ENCODE measurements around the gene CDC42BPA. TPM values are rescaled to one million over a fixed set of nuclear protein-coding genes. Genes with fewer than 3 reads are reported as not detected.
"Not testable (repeated sequence)": the region's sequence is repeated elsewhere in the genome, so short reads cannot be mapped to it uniquely, and the experiment has no call there.

CDC42BPA gene
- total RNA-seq, 1 experiment from 2014 or later, result 32.0 TPM

GRCh38 chr1:227240983-227241382, 77.3 kb downstream of the CDC42BPA start:
- H3K4me3 ChIP-seq (ENCODE audit: low read length), result no peak overlapping the region

DNA sequence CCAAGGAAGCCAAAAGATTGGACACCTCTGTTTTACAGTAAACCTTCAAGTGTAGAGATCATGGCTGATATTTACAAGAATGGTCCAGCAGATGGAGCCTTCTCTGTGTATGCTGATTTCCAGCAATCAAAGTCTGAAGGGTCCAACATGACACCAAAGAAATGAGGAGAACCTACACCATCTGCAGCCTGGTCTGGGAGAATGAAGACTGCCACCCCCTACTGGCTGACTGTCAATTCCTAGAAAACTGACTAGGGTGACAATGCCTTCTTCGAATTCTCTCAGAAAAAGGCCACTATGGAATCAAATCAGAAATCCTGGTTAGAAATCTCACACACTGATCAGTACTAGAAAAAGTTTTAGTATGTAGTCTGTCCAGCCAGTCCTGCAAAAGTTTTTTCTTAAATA, 83.3 kb downstream of the CDC42BPA start:
- Histone ChIP-seq H3K27ac (ENCODE audit: low read length) (no peak overlapping the region), H3K4me3 (ENCODE audit: low read length) (no peak overlapping the region), H3F3A (ENCODE audit: low read length, unreplicated experiment) (no peaks in the 10 kb centered on the region), H3K79me2 (ENCODE audit: low read length) (peaks cover 29% of the 10 kb centered on the region), H2AFZ (ENCODE audit: low read length) (no peak overlapping the region), H3K9me3 (ENCODE audit: low read length) (no peaks in the 10 kb centered on the region), H4K20me1 (ENCODE audit: low read length) (no peaks in the 10 kb centered on the region), H3K9me2 (replicated peaks; ENCODE audit: low read length) (no peaks in the 10 kb centered on the region), H3K4me1 (ENCODE audit: insufficient read depth, low read length) (no peaks in the 10 kb centered on the region), H3K36me3 (ENCODE audit: low read depth, low read length) (no peaks in the 10 kb centered on the region), H3K4me2 (ENCODE audit: low read length) (no peak overlapping the region), H3K27me3 (ENCODE audit: low read length) (no peaks in the 10 kb centered on the region), H3K9ac (ENCODE audit: low read length) (no peak overlapping the region)
- ATAC-seq (peak; percentile 97), DNase-seq (peak; percentile 95)
- POLR2A ChIA-PET (ENCODE audit: unreplicated experiment), result no interaction called here
- CTCF ChIA-PET, result interaction anchor here (0.6 kb wide), 1 partner anchor 1224 kb away, joined by 5 read pairs; no protein-coding TSS in a partner anchor
- BruUV-seq (replicated peaks), result no TSS peak
- intact Hi-C loops (cut with micrococcal nuclease), result loop anchor here (1.0 to 5.0 kb wide), 5 partner anchors 80 to 202 kb away; no protein-coding TSS in a partner anchor
- no peak for TF ChIP-seq EZH2phosphoT487 (IDR thresholded peaks at IDR 0.05; ENCODE audit: borderline replicate concordance, low read length)
- peak; percentile 98 for TF ChIP-seq CTCF (conservative IDR thresholded peaks at IDR 0.05; ENCODE audit: low read depth, low read length)
- TF ChIP-seq EZH2 (IDR thresholded peaks at IDR 0.05; ENCODE audit: low read length, unreplicated experiment), result no peak

More at GRCh38 chr1:227240983-227241382, 77.3 kb downstream of the CDC42BPA start:
- Histone ChIP-seq H3K4me2 (ENCODE audit: low read length) (no peak overlapping the region), H3K9me2 (replicated peaks; ENCODE audit: low read length) (no peaks in the 10 kb centered on the region), H3K27ac (ENCODE audit: low read length) (no peak overlapping the region), H3F3A (ENCODE audit: low read length, unreplicated experiment) (no peaks in the 10 kb centered on the region), H2AFZ (ENCODE audit: low read length) (no peak overlapping the region), H3K36me3 (ENCODE audit: low read depth, low read length) (no peaks in the 10 kb centered on the region), H3K9me3 (ENCODE audit: low read length) (no peaks in the 10 kb centered on the region), H4K20me1 (ENCODE audit: low read length) (no peaks in the 10 kb centered on the region), H3K79me2 (ENCODE audit: low read length) (peaks cover 56% of the 10 kb centered on the region), H3K27me3 (ENCODE audit: low read length) (no peaks in the 10 kb centered on the region), H3K9ac (ENCODE audit: low read length) (no peak overlapping the region), H3K4me1 (ENCODE audit: insufficient read depth, low read length) (peaks cover 10% of the 10 kb centered on the region)
- ChIA-PET POLR2A (ENCODE audit: unreplicated experiment) (no interaction called here), CTCF (interaction anchor here (0.6 kb wide), 1 partner anchor 192 kb away, joined by 4 read pairs; no protein-coding TSS in a partner anchor)
- no peak for TF ChIP-seq EZH2 (IDR thresholded peaks at IDR 0.05; ENCODE audit: low read length, unreplicated experiment)
- no peak for TF ChIP-seq CTCF (conservative IDR thresholded peaks at IDR 0.05; ENCODE audit: low read depth, low read length)
- TF ChIP-seq EZH2phosphoT487 (IDR thresholded peaks at IDR 0.05; ENCODE audit: borderline replicate concordance, low read length), result no peak
- intact Hi-C loops (cut with micrococcal nuclease), result no loop called here
- DNase-seq (no peak), ATAC-seq (no peak)
- BruUV-seq (replicated peaks), result no TSS peak

GRCh38 chr1:227231128-227231527, 87.2 kb downstream of the CDC42BPA start:
- H2AFZ ChIP-seq (ENCODE audit: low read length); H3K4me2 ChIP-seq (ENCODE audit: low read length); H3K27me3 ChIP-seq (ENCODE audit: low read length); BruUV-seq (replicated peaks); CTCF ChIA-PET; H3K9me3 ChIP-seq (ENCODE audit: low read length); H3K27ac ChIP-seq (ENCODE audit: low read length); H3K36me3 ChIP-seq (ENCODE audit: low read depth, low read length); H4K20me1 ChIP-seq (ENCODE audit: low read length); DNase-seq; H3K9me2 ChIP-seq (replicated peaks; ENCODE audit: low read length); H3K4me1 ChIP-seq (ENCODE audit: insufficient read depth, low read length); H3K9ac ChIP-seq (ENCODE audit: low read length); H3K4me3 ChIP-seq (ENCODE audit: low read length); H3F3A ChIP-seq (ENCODE audit: low read length, unreplicated experiment); ATAC-seq; intact Hi-C loops (cut with micrococcal nuclease); POLR2A ChIA-PET (ENCODE audit: unreplicated experiment): not testable (repeated sequence)
- H3K79me2 ChIP-seq (ENCODE audit: low read length), result peaks cover 14% of the 10 kb centered on the region; the same call in 1 of the 2 replicates
